Measurements from ENCODE around the gene PSTPIP1.

Gene PSTPIP1

GRCh38 chr15:76982756-76983155, 12.2 kb upstream of the PSTPIP1 start:
- TF ChIP-seq FOXP2 (optimal IDR thresholded peaks at IDR 0.05; ENCODE audit: borderline replicate concordance, extremely low read depth, extremely low read length, insufficient read depth) (no peak), TAF1 (IDR thresholded peaks at IDR 0.05; ENCODE audit: borderline replicate concordance, insufficient read depth, low read length) (no peak), POLR2AphosphoS5 (IDR thresholded peaks at IDR 0.05; ENCODE audit: low read depth, low read length) (no peak), SIN3A (IDR thresholded peaks at IDR 0.05; ENCODE audit: borderline replicate concordance, insufficient read depth, low read length) (no peak), REST (IDR thresholded peaks at IDR 0.05; ENCODE audit: insufficient read depth in 1 of 2, low read depth in 2 of 2, low read length in 2 of 2) (no peak)

- TF ChIP-seq POLR2AphosphoS5 (IDR thresholded peaks at IDR 0.05; ENCODE audit: low read depth, low read length) (no peak), REST (IDR thresholded peaks at IDR 0.05; ENCODE audit: insufficient read depth in 1 of 2, low read depth in 2 of 2, low read length in 2 of 2) (no peak), SIN3A (IDR thresholded peaks at IDR 0.05; ENCODE audit: borderline replicate concordance, insufficient read depth, low read length) (no peak), FOXP2 (optimal IDR thresholded peaks at IDR 0.05; ENCODE audit: borderline replicate concordance, extremely low read depth, extremely low read length, insufficient read depth) (no peak), TAF1 (IDR thresholded peaks at IDR 0.05; ENCODE audit: borderline replicate concordance, insufficient read depth, low read length) (no peak)
These were observed 11.1 kb upstream of the PSTPIP1 start for GRCh38 chr15:76983590-76984375.

GRCh38 chr15:76986743-76987142, 8.2 kb upstream of the PSTPIP1 start:
- TF ChIP-seq FOXP2 (optimal IDR thresholded peaks at IDR 0.05; ENCODE audit: borderline replicate concordance, extremely low read depth, extremely low read length, insufficient read depth) (no peak), REST (IDR thresholded peaks at IDR 0.05; ENCODE audit: insufficient read depth in 1 of 2, low read depth in 2 of 2, low read length in 2 of 2) (no peak), POLR2AphosphoS5 (IDR thresholded peaks at IDR 0.05; ENCODE audit: low read depth, low read length) (no peak), TAF1 (IDR thresholded peaks at IDR 0.05; ENCODE audit: borderline replicate concordance, insufficient read depth, low read length) (no peak), SIN3A (IDR thresholded peaks at IDR 0.05; ENCODE audit: borderline replicate concordance, insufficient read depth, low read length) (no peak)

- TF ChIP-seq SIN3A (IDR thresholded peaks at IDR 0.05; ENCODE audit: borderline replicate concordance, insufficient read depth, low read length) (no peak), REST (IDR thresholded peaks at IDR 0.05; ENCODE audit: insufficient read depth in 1 of 2, low read depth in 2 of 2, low read length in 2 of 2) (no peak), FOXP2 (optimal IDR thresholded peaks at IDR 0.05; ENCODE audit: borderline replicate concordance, extremely low read depth, extremely low read length, insufficient read depth) (no peak), POLR2AphosphoS5 (IDR thresholded peaks at IDR 0.05; ENCODE audit: low read depth, low read length) (no peak), TAF1 (IDR thresholded peaks at IDR 0.05; ENCODE audit: borderline replicate concordance, insufficient read depth, low read length) (no peak)
These were observed 7.7 kb upstream of the PSTPIP1 start for GRCh38 chr15:76987276-76987675.
